ENCODE data around the gene OLFM2.
"Not testable (repeated sequence)": the region's sequence is repeated elsewhere in the genome, so short reads cannot be mapped to it uniquely, and the experiment has no call there.

Gene OLFM2

GRCh38 chr19:9857920-9858746 is 78.2 kb downstream of the OLFM2 start:
- DNase-seq: no peak

DNA sequence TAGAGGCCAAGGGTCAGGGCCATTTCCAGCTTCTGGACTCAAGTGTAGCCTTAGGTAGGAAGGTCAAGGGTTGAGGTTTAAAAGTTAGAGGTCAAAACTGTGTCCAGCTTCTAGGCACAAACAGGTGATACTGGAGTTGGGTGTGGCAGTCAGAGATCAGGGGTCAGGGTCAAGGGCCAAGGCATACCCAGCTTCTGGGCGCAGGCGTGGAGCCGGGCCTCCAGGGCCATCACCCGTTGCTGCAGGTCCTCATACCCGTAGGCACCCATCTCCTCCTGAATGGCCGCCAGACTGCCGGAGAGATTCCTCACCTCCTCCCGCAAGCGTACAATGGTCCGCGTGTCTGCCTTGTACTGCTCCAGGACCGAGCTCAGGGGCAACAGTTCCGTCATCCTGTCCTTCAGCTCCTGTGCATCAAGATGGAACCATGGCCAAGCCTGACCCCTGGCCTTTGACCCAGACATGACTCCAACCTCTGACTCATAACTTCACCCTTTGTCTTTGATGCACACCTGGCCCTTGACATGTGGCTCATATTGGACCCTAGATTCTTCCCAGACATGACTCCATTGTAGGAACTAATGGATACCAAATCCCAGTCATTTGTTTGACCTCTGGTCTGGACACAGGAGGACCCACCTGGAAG is 79.1 kb downstream of the OLFM2 start:
- no peak for DNase-seq

GRCh38 chr19:9856609-9857008 is 79.7 kb downstream of the OLFM2 start:
- DNase-seq: no peak

DNA sequence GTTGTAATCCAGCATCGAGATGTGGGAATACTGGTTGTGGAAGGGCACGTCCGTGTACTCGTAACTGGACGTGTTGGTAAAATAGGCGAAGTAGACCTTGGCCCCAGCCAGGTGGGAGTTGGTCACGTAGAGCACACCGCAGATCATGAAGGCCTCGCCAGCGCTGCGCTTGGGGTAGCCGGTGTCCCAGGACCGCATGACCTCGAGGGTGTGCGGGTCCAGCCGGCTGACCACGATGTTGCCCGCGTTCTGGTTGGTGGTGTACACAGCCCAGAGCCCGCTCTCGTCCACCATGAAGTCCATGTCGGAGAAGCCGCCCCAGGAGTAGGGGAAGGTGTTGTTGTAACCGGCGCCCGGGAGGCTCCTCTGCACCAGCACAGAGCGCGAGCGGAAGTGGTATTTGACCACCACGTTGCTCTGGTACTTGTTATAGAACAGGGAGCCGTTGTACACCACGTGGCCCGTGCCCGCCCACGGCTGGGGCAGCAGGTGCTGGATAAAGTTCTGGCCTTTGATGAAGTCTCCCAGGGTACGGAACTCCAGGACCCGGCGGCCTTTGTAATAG is 82.0 kb downstream of the OLFM2 start:
- no peak for DNase-seq

GRCh38 chr19:9850235-9850959 is 85.9 kb downstream of the OLFM2 start:
- DNase-seq: no peak

GRCh38 chr19:9849791-9850190 is 86.5 kb downstream of the OLFM2 start:
- no peak for DNase-seq

GRCh38 chr19:9848762-9849161 is 87.6 kb downstream of the OLFM2 start:
- DNase-seq: no peak

DNA sequence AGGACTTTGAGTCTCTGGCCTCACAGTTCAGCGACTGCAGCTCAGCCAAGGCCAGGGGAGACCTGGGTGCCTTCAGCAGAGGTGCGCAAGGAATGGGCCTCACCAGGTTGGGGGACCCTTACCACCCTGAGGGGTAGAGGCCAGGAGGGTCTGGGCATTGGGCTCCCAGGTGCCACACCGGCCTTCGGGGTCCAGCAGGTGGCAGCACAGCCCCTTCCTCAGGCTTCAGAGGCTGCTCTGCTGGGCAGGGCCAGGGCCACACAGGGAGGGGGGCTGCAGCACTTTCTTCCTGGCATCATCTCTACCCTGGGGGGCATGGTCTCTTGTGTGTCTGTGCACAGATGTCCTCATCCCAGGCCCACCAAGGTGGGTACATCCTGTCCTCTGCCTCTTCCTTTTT is 88.3 kb downstream of the OLFM2 start:
- no peak for DNase-seq

- DNase-seq: no peak
Measured at GRCh38 chr19:9847087-9847671, 89.1 kb downstream of the OLFM2 start.

GRCh38 chr19:9843626-9844273 is 92.6 kb downstream of the OLFM2 start:
- DNase-seq: not testable (repeated sequence)

DNA sequence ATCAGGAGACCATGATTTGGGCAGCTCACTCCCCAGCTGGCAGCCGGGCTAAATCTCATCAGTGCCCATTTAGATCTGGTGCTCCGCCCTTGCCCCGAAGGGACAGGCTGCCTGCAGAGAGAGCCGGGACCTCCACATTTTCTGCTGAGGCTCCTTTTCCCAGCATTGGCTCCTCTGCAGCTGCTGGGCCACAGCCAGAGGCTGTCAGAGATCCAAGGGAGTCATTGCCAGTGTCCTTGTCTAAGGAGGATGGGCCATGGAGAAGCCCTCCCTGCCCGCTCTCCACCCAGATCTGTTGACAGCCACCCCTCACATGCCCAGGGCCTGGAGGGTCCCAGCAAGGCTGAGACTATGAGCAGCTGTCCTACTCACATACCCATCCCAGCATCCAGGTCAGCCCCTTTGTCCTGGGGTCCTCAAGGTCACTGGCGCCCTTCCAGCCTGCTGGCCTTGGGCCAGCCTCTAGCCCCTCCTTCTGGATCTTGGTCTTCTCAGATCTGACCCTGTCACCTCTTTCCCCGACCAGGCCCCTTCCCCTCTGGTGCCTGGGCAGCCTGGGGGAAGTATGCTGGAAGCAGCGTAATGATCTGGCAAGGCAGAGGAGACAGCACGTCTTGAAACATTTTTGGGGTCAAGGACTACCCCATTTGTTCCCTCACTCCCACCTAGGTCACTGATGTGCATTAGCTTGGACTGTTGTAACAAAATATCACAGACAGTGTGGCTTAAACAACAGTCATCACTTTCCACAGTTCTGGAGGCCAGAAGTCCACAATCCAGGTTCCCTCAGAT is 93.3 kb downstream of the OLFM2 start:
- DNase-seq: no peak

GRCh38 chr19:9839415-9839814 is 96.9 kb downstream of the OLFM2 start:
- no peak for DNase-seq

GRCh38 chr19:9838324-9838723 is 98.0 kb downstream of the OLFM2 start:
- no peak for DNase-seq

GRCh38 chr19:9836021-9836420 is 100.3 kb downstream of the OLFM2 start:
- no peak for DNase-seq

GRCh38 chr19:9835507-9835949 is 100.8 kb downstream of the OLFM2 start:
- no peak for DNase-seq

DNA sequence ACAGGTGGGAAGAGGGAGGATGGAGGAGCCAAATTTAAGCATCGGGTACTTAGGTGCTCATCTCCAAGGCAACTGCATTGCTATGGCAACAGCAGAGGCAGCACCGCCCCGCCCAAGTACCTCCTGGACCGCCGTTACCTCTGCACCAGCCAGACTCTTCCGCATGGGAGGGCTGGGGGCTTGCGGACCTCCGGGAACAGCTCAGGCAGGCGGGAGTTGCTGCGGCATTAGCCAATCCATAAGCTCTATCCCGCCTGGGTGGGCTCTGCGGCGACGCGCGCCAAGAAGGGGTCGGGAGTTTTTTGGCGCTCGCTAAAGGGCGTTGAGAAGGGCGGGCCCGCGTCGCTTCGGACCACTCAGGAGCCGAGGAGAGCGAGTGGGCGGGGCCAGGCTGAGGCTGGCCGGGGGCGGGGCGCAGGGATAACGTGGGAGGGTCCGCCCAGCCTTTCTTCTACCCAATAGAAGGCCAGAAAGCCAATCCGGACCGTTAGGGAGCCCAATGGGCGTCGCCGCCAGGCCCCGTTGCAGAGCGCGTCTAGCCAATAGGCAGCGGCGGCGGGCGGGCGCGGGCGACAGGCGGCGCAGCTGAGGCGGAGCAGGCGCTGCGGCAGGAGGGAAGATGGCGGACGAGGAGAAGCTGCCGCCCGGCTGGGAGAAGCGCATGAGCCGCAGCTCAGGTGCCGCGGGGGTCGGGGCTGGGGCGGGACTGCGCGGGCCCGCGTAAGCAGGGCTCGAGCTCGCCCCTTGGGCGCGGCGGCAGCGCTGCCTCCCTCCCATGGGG is 101.4 kb downstream of the OLFM2 start, which contains the start of gene PIN1:
TSS of gene PIN1 (plus strand) at position 593 of the 781 bp plus-strand sequence. CDS start at position 620, 27 bp downstream.
- peak; percentile 97 for DNase-seq

GRCh38 chr19:9834307-9834725 is 102.0 kb downstream of the OLFM2 start:
- no peak for DNase-seq

GRCh38 chr19:9828551-9829063 is 107.7 kb downstream of the OLFM2 start:
- DNase-seq: no peak

DNA sequence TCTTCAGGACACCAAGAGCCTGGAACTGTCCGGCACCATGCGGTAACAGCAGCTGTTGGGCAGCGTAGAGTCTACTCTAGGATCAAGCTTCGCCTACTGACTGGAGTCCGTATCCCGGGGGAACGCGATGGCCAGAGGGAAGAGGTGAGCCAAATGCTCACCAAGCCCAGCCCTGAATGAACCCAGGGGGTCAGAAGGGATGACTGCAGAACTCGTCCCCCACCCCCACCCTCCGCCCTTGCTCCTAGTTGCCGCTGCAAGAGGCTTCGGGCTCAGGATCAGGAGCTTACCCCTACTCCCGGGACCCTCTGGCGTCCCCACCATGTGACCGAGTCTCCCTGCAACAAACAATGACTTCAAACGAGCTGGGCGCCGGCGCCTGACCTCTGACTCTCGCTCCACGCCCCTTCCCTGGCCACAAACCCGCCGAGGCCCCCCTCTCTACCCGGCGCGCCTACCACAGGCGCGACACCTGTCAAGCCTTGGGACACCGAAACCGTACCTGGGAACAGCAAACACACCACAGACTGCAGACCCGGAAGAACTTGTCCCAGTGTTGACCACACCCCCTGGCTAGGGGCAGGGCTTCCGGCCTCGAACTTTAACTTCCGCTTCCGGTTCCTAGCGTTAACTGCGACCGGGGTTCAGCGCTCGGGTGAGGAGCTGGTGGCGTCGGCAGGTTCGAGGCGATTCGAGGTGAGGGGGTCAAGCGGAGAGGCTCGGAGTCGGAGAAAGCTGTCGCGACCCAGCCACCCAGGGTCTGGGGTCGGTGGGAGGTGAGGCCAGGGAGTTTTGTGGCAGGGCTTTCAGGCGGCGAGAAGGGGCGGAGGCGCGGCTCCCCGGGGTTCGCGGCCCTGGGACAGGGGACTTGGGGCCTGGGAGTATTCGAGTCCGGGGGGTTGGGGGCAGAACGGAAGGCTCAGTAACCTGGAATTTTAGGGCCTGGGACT is 108.8 kb downstream of the OLFM2 start, which contains the start of gene UBL5:
TSS of gene UBL5 (plus strand) at position 630 of the 950 bp plus-strand sequence. CDS start 420 bp downstream, outside the sequence.
- peak; percentile 84 for DNase-seq
